NT2/D1 (cell line): ENCODE results near the gene FARSB.

ENCODE experiments used
- SUZ12 ChIP-seq: IDR thresholded peaks from 2 replicates; pipeline ENCODE4 v1.6.1; 2011; ENCODE audit not compliant: insufficient read length, insufficient read depth; ENCODE audit errors: extremely low read depth
- YY1 ChIP-seq: IDR thresholded peaks from 2 replicates; pipeline ENCODE4 v1.6.1; 2011; ENCODE audit not compliant: insufficient read length, insufficient read depth
- ZNF274 ChIP-seq: IDR thresholded peaks from 2 replicates; pipeline ENCODE4 v1.6.1; 2011; ENCODE audit warnings: mild to moderate bottlenecking, low read depth, low read length

DNA sequence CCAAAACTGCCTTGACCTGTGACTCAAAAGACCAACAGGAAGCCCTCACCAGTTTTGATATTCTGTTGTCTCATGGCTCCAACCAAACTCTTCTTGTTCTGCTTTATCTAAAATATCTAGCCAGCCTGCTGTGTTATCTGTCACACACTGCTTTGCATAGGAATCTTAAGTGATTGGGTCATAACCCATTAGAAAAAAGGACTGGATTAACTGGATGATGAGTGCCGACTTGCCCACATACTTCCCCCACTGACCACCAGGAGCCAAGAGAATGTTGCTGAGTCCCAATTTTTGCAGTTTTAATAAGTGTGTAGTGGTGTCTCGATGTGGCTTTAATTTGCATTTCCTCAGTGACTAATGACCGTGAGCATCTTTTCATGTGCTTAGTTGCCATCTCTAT is 22.1 kb upstream of the FARSB start:
- TF ChIP-seq YY1 (no peak), ZNF274 (no peak), SUZ12 (no peak)
